OCI-LY7 (cell line): ENCODE results near the gene CYBRD1. TPM values are rescaled to one million over a fixed set of nuclear protein-coding genes. Genes with fewer than 3 reads are reported as not detected.

Source experiments
- BruUV-seq: library from RNA; stranded (reverse); fragments of 400-500 nt; replicated peaks from 2 replicates; lab custom pipeline; 2021; lab: Mats Ljungman, UMichigan
- CTCF ChIA-PET: fragments of 300-600 bp; sonication (Branson Sonifier 250); formaldehyde crosslinking; loops from one replicate; lab custom pipeline; 2022; ENCODE audit warnings: antibody characterized with exemption; ENCODE audit not compliant: unreplicated experiment; lab: Charles Lee
- POLR2A ChIA-PET: fragments of 300-600 bp; sonication (Branson Sonifier 250); formaldehyde crosslinking; loops from one replicate; lab custom pipeline; 2022; ENCODE audit warnings: antibody characterized with exemption; lab: Charles Lee
- DNase-seq: peaks from one replicate; pipeline ENCODE4 v3.0.0-alpha.2; 2015; ENCODE audit warnings: low spot score
- H2AFZ ChIP-seq: fragments of 200-600 bp; sonication (generic), shearing (Covaris generic); 2 replicates; pipeline ENCODE4 v1.6.1; 2014; ENCODE audit warnings: mild to moderate bottlenecking, antibody characterized with exemption, low read length, moderate library complexity
- H3K27ac ChIP-seq: fragments of 200-600 bp; sonication (generic); 2 replicates; pipeline ENCODE4 v1.5.1; 2014; ENCODE audit warnings: mixed run types, low read depth, mild to moderate bottlenecking, moderate library complexity, low read length, inconsistent platforms; ENCODE audit not compliant: poor library complexity, severe bottlenecking
- H3K36me3 ChIP-seq: fragments of 200-600 bp; sonication (generic); 2 replicates; pipeline ENCODE4 v1.6.1; 2014; ENCODE audit warnings: mild to moderate bottlenecking, antibody characterized with exemption, low read length, moderate library complexity, mixed read lengths; ENCODE audit not compliant: insufficient read depth
- H3K4me1 ChIP-seq: fragments of 200-600 bp; sonication (generic); 2 replicates; pipeline ENCODE4 v1.5.1; 2014; ENCODE audit warnings: mild to moderate bottlenecking, low read length; ENCODE audit not compliant: insufficient read depth, poor library complexity, severe bottlenecking
- H3K4me2 ChIP-seq: fragments of 200-600 bp; sonication (generic); 2 replicates; pipeline ENCODE4 v1.6.1; 2014; ENCODE audit warnings: mild to moderate bottlenecking, low read length
- H3K4me3 ChIP-seq: fragments of 200-600 bp; sonication (generic); 2 replicates; pipeline ENCODE4 v1.5.1; 2014; ENCODE audit warnings: mild to moderate bottlenecking, low read depth, low read length; ENCODE audit not compliant: poor library complexity, severe bottlenecking
- H3K79me2 ChIP-seq: fragments of 200-600 bp; sonication (generic); 2 replicates; pipeline ENCODE4 v1.6.1; 2016; ENCODE audit warnings: low read depth, mild to moderate bottlenecking, low read length, moderate library complexity, mixed read lengths; ENCODE audit not compliant: insufficient read depth
- H3K9me2 ChIP-seq: fragments of 200-600 bp; sonication (generic); 2 replicates; pipeline ENCODE4 v1.6.1; 2016; ENCODE audit warnings: mild to moderate bottlenecking, low read length, mixed read lengths; ENCODE audit not compliant: insufficient read depth
- H3K9me3 ChIP-seq: fragments of 200-600 bp; sonication (generic); 2 replicates; pipeline ENCODE4 v1.6.1; 2014; ENCODE audit warnings: mild to moderate bottlenecking, mixed run types, low read length, mixed read lengths
- H4K20me1 ChIP-seq: fragments of 200-600 bp; sonication (generic); 2 replicates; pipeline ENCODE4 v1.6.1; 2014; ENCODE audit warnings: mild to moderate bottlenecking, antibody characterized with exemption, low read length, moderate library complexity, mixed read lengths; ENCODE audit not compliant: insufficient read depth
- CTCF ChIP-seq: fragments of 200-600 bp; sonication (generic); conservative IDR thresholded peaks from 2 replicates; pipeline ENCODE4 v1.5.1; 2014; ENCODE audit warnings: mild to moderate bottlenecking, antibody characterized with exemption, low read length, moderate library complexity, mixed read lengths
- EZH2phosphoT487 ChIP-seq: fragments of 200-600 bp; sonication (generic); IDR thresholded peaks from 2 replicates; pipeline ENCODE4 v1.6.1; 2018; ENCODE audit warnings: low read depth, borderline replicate concordance, mild to moderate bottlenecking, mixed run types, antibody characterized with exemption, low read length, moderate library complexity, mixed read lengths
- intact Hi-C: fragments of 100-400 bp; cut with micrococcal nuclease; formaldehyde crosslinking; loops from one replicate; pipeline ENCODE4 v1.10.0; 2022; ENCODE audit not compliant: unreplicated experiment
- total RNA-seq, 2 experiments: library from RNA; depleted of rRNA in 1 of 2; stranded (reverse); fragments of >200 nt in 1 of 2; shearing (Covaris generic) in 1 of 2; gene quantifications; 2 replicates each; pipeline ENCODE4 v1.2.3, GENCODE V29; 2014 to 2022

Gene CYBRD1
- total RNA-seq, 2 experiments from 2014 or later = not detected

- intact Hi-C loops = no loop called here
- CTCF ChIA-PET = no interaction called here
- Histone ChIP-seq H2AFZ (no peak overlapping the region), H4K20me1 (no peaks in the 10 kb centered on the region), H3K9me2 (no peaks in the 10 kb centered on the region), H3K79me2 (no peaks in the 10 kb centered on the region), H3K4me2 (no peak overlapping the region), H3K9me3 (peaks cover 10% of the 10 kb centered on the region), H3K36me3 (peaks cover 25% of the 10 kb centered on the region), H3K27ac (no peak overlapping the region), H3K4me1 (no peaks in the 10 kb centered on the region), H3K4me3 (no peak overlapping the region)
- TF ChIP-seq EZH2phosphoT487 (no peak), CTCF (no peak)
- POLR2A ChIA-PET = no interaction called here
- no TSS peak for BruUV-seq
- DNase-seq = no peak
Observed at GRCh38 chr2:171487803-171488259, 34.4 kb upstream of the CYBRD1 start.

GRCh38 chr2:171490577-171490976 lies 31.7 kb upstream of the CYBRD1 start:
- Histone ChIP-seq H3K4me3 (no peak overlapping the region), H3K9me3 (peaks cover 10% of the 10 kb centered on the region), H3K4me1 (no peaks in the 10 kb centered on the region), H3K36me3 (peaks cover 3% of the 10 kb centered on the region), H3K9me2 (no peaks in the 10 kb centered on the region), H3K79me2 (no peaks in the 10 kb centered on the region), H3K4me2 (no peak overlapping the region), H4K20me1 (no peaks in the 10 kb centered on the region), H3K27ac (no peak overlapping the region), H2AFZ (no peak overlapping the region)
- DNase-seq = no peak
- BruUV-seq = no TSS peak
- POLR2A ChIA-PET = no interaction called here
- intact Hi-C loops = no loop called here
- CTCF ChIA-PET = no interaction called here
- TF ChIP-seq CTCF (no peak), EZH2phosphoT487 (no peak)

GRCh38 chr2:171491292-171491691 lies 31.0 kb upstream of the CYBRD1 start:
- TF ChIP-seq EZH2phosphoT487 = no peak
- TF ChIP-seq CTCF = no peak
- no TSS peak for BruUV-seq
- Histone ChIP-seq H3K4me2 (no peak overlapping the region), H3K9me3 (peaks cover 10% of the 10 kb centered on the region), H3K4me3 (no peak overlapping the region), H3K36me3 (no peaks in the 10 kb centered on the region; the same call in 1 of the 2 replicates), H3K79me2 (no peaks in the 10 kb centered on the region), H3K4me1 (no peaks in the 10 kb centered on the region), H3K27ac (no peak overlapping the region), H4K20me1 (no peaks in the 10 kb centered on the region), H2AFZ (no peak overlapping the region), H3K9me2 (no peaks in the 10 kb centered on the region)
- no peak for DNase-seq
- intact Hi-C loops = no loop called here
- CTCF ChIA-PET = no interaction called here
- POLR2A ChIA-PET = no interaction called here
